Placental pericyte (primary cell): ENCODE measurements around the gene SNCB. TPM values are rescaled to one million over a fixed set of nuclear protein-coding genes. Genes with fewer than 3 reads are reported as not detected.

Experiments
- small RNA-seq: library from RNA; depleted of rRNA; stranded (forward); fragments of <200 nt; gene quantifications from one replicate; pipeline ENCODE3, GENCODE V24; 2012; ENCODE audit warnings: low replicate concordance
- total RNA-seq: library from RNA; depleted of rRNA; stranded (reverse); fragments of >200 nt; gene quantifications from 2 replicates; pipeline ENCODE4 v1.2.3, GENCODE V29; 2012

SNCB gene
- total RNA-seq: 0.14 TPM in 1 of 2 replicates, not detected in the other

GRCh38 chr5:176629853-176630680, at the start of gene SNCB, which contains the start of gene EIF4E1B:
Gene SNCB (minus strand): TSS chr5:176630534. CDS start chr5:176629654, 880 bp downstream.
Gene EIF4E1B (plus strand): TSS chr5:176630675. CDS start chr5:176642788, 12,113 bp downstream.

GRCh38 chr5:176647030-176647842, 16.9 kb upstream of the SNCB start, which contains the start of gene TSPAN17:
Gene TSPAN17 (plus strand): TSS chr5:176647484. CDS start chr5:176647616, 132 bp downstream.

GRCh38 chr5:176609724-176610434, 20.5 kb downstream of the SNCB start, which contains the start of gene GPRIN1:
Gene GPRIN1 (minus strand): TSS chr5:176610156. CDS start chr5:176599834, 10,322 bp downstream.

Small RNA genes within 50 kb of the gene (small RNA-seq; reads per million reads assigned to genes)
- gene MIR4281: not detected

Other genes starting within 250 kb of the SNCB start
- gene NOP16, start 241.9 kb downstream of the SNCB start, total RNA-seq: 15.9 and 19.5 TPM in 2 replicates
- gene HIGD2A, start 241.8 kb downstream of the SNCB start, total RNA-seq: 29.6 and 39.8 TPM in 2 replicates
- 77.5 and 102 TPM in 2 replicates for gene CLTB, start 214.0 kb downstream of the SNCB start, total RNA-seq
- gene FAF2, start 182.1 kb downstream of the SNCB start, total RNA-seq: 48.1 and 49.2 TPM in 2 replicates
- 6.1 and 6.9 TPM in 2 replicates for gene RNF44, start 93.1 kb downstream of the SNCB start, total RNA-seq
- not detected in 2 replicates for gene CDHR2, start 81.2 kb downstream of the SNCB start, total RNA-seq
- gene GPRIN1, start 20.4 kb downstream of the SNCB start, total RNA-seq: 1.8 and 11.9 TPM in 2 replicates
- gene EIF4E1B, start 141 bp upstream of the SNCB start, total RNA-seq: not detected in 2 replicates
- gene TSPAN17, start 16.9 kb upstream of the SNCB start, total RNA-seq: 36.8 and 42.1 TPM in 2 replicates
- gene UNC5A, start 180.0 kb upstream of the SNCB start, total RNA-seq: under 0.01 TPM in 1 of 2 replicates, not detected in the other